GM19023 (cell line): ENCODE results near the gene TMEM229B.

Experiments
- ATAC-seq: cut with Tn5 transposase; IDR thresholded peaks from one replicate; pipeline ENCODE4 v1.9.1; 2021; ENCODE audit warnings: mild to moderate bottlenecking, moderate library complexity; ENCODE audit not compliant: unreplicated experiment

TMEM229B gene

DNA sequence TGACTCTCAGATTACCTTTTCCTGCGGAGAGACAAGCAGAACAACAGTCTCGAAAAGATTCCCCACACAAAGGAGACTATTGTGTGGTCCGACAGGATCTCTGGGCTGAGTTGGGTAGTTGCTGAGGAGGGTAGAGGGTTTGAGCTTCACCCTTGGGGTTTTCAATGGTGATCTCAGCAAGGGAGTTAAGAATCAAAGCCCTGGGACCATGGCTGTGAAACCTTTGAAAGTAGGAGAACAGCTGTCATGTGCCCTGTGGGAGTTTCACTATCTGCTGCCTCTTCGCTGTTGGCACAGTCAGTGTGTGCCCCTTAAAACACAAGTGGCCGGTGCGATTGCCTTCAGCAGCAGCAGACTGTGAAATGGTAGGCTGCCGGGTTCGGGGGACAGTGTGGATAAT lies 62.4 kb downstream of the TMEM229B start:
- ATAC-seq, result no peak

DNA sequence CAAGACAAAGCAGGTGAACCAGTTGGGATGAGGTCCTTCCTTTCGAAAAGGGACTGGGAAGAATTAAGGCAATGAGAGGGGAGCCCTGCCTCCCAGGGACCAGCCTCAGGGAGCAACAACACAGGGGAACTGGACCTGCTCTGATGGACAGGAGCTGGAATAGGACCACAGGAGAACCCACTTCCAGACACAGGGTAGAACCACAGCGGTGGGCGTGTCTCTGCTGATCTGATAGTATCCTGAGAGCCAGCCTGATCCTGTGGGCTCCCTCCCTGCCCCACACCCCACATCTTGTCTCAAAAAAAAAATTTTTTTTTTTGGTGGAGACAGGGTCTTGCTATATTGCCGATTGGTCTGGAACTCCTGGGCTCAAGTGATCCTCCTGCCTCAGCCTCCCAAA lies 62.9 kb downstream of the TMEM229B start:
- no peak for ATAC-seq

DNA sequence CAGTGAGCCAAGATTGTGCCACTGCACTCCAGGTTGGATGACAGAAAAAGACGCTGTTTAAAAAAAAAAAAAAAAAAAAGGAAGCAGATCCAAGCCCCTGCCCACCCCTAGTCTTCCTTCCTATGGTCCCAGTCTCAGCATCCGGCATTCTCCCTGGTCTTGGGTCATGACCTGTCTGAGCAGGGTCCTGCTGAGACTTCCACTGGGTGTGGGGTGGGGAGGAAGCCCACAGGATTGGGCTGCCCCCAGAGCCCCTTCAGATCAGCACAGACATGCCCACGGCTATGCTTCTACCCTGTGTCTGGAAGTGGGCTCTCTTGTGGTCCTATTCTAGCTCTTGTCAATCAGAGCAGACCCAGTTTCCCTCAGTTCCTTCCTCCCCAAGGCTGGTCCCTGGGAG lies 64.0 kb downstream of the TMEM229B start:
- no peak for ATAC-seq

DNA sequence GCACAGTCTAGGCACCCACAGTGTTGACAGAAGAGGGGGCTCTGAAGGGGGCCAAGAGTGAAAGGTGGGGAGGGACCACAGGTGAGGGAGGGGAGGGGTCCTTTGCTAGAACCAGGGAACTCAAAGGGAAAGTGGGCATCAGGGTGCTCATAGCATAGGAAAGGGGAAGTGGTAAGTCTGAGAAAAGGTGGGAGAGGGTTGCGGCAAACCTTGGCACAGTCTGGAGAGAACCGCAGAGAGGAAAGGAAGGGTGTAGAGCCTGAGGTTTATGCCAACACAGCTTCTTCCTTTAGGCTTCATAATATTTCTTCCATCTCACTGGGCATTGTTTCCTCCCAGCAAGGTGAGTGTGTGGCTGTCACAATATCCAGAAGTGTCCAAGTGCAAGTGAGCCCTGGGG lies 65.1 kb downstream of the TMEM229B start:
- ATAC-seq, result no peak

- no peak for ATAC-seq
Measured at GRCh38 chr14:67421356-67422224, 66.9 kb downstream of the TMEM229B start.
